Glomerular endothelial cell (primary cell): Measurements from ENCODE around the gene PLIN5. TPM values are rescaled to one million over a fixed set of nuclear protein-coding genes. Genes with fewer than 3 reads are reported as not detected.

Experiments used
- DNase-seq: peaks from one replicate; pipeline ENCODE4 v3.0.0-alpha.2; 2011; ENCODE audit warnings: low read depth, low spot score; ENCODE audit errors: extremely low read depth
- total RNA-seq: library from RNA; depleted of rRNA; stranded (reverse); fragments of >200 nt; gene quantifications from 2 replicates; pipeline ENCODE4 v1.2.3, GENCODE V29; 2015

PLIN5 gene
- total RNA-seq, 1 donor from 2014 or later: 0.41 TPM

DNA sequence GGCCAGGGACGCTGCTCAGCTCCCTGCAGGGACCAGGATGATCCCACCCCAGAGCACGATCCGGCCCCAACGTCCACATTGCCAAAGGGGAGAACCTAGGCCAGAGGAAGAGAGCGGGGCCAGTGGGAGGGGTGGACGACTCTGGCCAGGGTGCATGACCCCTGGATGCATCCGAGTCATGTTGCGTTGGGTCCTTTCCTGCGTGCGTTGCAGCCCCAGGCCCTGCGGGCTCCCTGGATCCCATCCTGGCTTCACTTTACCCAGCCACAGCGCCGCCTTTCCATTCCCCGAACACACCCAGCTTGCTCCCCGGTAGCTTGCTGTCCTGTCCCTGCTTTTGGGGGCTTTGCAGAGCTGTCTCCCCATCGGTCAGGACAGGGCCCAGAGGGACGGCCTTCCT is 27.2 kb downstream of the PLIN5 start:
- no peak for DNase-seq

DNA sequence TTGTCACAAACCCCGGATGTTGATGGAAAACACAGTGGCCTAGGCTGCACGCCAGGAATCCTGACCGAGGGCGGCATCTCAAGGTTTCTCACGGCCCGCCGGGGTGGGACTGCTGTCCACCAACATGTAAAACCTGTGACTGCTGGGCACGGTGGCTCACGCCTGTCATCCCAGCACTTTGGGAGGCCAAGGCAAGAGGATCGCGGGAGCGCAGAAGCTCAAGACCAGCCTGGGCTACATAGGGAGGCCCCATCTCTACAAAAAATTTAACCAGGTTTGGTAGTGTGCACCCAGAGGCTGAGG is 27.9 kb downstream of the PLIN5 start:
- DNase-seq: no peak

DNA sequence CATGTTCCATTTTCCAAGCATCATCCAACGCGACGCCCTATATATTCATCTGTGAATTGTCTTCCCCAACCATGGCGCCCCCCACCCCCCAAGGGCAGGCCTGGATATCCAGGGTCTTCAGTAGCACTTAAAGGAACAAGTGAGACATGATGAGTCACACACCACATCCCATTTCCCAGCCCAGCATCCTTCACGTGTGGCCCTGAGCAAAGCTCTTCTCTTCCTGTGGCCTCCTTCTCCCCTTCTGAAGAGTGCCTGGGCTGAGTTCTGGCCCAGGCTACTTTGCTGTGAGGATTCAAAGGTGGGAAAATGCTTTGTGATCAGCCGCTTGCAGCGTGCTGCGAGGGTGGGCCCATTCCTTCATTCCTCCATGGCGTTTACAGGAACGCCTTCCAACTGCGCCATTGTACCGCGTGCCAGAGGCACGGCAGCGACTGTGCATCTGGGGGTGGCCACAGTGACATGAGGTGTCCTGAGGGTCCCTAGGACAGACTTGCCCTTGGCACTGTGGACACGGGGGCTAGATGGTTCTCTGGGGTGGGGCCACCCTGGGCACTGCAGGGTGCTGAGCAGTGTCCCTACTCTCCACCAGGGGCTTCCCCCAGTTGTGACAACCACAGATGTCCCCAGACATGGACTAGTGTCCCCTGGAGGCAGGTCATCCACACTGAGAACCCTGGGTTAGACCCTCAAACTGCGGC is 28.4 kb downstream of the PLIN5 start:
- no peak for DNase-seq

DNA sequence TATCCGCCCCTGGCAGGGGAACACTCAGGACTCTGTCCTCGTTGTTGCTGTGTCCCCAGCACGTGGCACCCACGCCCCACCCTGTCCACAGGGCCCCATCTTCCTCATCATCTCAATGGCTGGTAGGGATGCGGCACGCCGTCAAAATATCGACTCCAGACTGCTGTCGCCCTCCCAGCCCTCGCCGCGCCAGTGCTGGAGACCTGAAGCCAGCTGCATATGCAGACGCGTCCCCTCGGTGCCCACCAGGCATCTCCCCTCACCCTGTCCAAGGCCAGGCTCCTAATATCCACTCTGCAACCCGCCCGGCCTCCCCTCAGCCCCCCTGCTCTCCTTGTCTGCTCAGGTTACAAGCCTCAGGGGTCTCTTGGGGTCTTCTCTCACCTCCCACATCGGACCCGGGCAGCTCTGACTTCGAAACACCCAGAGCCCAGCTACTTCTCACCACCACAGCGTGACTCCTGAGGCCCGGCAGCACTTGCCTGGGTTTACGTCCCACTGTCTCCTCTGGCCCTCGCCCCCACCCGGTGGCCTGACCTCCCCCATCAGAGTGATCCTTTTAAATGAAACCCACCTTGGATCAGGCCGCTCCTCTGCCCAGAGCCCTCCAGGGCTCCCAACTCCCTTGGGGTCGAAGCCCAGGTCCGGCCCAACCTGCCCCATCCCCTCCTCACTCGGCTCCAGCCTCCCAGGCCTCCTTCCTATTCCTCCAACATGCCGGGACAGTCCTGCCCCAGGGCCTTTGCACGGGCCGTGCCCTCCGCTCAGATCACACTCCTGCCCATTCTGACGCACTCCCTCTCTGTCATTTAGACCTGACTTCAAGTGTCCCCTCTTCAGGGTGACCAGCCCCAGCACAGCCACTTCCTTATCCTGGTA is 29.2 kb downstream of the PLIN5 start:
- DNase-seq: no peak

DNA sequence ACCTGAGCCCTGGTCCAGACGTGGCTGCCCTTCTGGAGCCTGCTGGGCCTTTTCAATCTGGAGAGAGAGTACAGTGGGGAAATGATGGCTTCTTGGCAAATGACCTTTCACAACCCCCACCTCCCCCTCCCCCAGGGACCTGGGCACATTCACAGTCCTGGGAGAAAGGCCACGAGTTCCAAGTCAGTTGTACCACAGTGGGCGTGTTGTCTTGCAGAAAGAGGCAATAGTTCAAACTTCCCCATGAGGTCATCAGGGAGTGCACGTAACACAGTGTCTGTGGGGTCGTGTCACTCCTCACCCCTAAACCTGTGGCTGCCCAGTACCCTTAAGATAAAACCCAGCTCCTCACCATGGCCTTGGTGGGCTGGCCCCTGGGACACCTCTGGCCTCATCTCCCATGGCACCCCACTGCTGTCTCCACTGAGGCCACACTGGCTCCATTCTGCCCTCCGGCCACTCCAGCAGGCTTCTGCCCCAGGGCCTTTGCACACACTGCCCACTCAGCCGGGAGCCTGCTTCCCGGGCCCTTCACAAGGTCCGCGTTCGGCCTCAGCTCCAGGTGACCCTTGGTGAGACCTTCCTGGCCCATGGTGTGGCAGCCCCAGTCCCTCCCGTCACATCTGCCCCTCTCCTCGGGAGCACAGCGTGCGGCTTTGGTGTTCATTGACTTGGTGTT is 30.0 kb downstream of the PLIN5 start:
- DNase-seq: no peak

DNA sequence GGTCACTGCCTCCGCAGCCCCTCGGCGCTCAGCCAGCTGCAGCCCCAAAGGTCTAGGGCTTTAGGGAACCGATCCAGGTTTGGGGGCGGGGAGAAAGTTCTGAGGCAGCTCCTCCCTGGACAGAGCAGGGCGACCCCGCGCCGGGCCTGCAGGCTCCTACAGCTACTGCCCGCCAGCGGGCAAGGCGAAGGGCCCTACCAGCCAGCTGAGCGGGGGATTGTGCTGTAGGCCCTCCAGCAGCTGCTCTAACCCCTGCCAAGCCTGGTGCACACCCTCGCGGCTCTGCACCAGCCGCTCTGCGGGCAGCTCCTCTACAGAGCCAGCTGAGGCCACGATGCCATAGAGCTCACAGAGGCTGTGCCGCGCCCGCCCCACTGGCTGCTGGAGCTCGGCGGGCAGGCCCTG is 30.7 kb downstream of the PLIN5 start:
- no peak for DNase-seq

DNA sequence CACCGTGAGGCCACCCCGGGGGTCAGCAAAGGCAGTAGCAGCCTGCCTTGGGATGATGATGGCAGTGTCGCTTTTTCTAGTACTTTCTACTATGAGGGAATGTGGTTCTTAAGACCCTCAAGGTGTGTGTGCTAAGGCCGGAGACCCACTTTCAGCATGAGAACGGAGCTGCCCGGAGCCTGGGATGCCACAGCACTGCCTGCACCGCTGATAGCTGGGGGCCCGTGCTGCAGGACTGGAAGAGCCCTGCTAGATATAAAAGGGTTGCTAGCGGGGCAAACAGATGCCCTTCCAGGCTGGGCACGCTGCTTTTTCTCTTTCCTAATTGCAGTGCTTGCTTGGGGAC is 31.2 kb downstream of the PLIN5 start:
- DNase-seq: no peak

DNA sequence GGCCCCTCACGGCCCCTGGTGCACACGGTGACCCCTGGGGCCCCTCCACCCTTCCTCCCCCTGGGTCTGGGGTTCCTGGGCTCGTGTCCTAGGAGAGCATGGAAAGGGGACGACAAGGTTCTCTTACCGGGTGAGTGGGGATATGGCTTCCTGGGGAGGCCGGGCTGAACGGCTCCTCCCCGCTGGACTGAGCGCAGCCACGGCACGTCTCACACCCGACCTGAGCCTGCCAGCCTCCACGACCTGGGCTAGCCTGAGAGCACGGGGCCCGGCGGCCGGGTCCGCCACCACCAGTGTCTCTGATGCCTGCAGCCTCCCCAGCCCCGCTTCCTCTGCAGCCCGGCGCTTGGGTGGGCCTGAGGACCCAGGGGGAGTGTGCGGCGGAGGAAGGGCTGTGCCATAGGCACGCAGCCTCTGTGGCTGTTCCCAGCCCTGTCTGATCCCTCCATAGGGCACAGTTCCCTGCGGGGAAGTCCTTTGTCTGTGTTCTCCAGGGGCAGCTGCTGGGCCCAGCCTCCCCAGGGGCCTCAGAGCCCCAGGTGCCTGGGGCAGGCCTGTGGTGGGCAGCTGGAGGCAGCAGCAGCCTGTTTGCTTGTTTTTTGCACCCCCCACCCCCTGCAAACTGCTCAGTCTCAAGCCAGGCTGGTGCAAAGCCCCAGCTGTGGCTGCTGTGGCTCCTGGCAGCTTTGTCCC is 31.7 kb downstream of the PLIN5 start:
- no peak for DNase-seq

DNA sequence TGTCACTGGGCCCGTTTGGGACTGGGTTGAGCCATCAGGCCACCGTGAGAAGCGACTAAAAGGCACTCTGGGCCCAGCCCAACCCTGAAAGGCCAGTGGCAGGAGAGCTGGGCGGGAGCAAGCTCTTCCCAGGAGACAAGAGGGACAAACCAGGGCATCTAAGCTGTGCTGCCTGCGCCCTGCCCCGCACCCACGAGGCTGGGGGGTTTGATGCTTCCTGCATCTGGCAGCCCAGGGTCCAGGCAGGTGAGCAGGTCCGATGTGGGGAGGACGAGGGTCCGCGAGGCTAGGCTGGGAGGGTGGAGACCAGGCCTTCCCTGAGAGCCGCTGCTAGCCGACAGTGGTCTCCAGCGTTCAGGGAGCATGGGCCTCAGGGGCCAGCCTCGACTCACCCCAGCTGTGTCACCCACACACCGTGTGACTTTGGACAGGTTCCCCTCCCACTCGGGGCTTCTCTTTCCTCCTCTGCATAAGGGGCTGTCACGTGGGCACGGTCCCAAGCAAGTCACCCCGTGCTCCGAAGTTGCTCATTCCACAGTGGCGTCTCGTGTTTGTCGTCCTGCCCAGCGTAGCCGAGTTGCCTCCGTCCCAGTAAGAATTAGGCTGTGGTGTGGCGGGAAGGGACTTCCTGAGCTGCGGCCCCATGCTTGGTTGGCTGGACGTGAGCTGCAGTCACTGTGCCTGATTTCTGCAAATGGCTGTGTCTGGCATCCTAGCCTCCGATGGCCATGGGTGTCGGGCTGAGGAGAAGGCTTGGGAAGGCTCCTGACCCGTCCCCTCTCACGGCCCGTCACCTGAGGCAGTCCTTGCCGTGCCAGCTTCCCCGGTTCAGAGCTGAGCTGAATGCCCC is 32.5 kb downstream of the PLIN5 start:
- DNase-seq: no peak

DNA sequence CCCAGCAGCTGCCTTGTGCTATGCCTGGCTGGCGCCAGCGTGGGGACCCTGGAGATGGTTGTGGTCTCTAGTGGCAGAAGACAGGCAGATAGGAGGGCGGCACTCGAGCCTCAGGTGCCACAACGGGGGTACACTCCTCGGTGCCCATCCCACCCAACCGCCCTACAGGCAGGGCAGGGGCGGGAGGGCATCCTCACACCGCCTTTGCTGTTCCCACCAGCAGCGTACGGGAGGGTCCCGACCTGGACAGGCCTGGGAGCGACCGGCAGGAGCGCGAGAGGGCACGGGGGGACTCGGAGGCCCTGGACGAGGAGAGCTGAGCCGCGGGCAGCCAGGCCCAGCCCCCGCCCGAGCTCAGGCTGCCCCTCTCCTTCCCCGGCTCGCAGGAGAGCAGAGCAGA is 33.3 kb downstream of the PLIN5 start:
- no peak for DNase-seq

DNA sequence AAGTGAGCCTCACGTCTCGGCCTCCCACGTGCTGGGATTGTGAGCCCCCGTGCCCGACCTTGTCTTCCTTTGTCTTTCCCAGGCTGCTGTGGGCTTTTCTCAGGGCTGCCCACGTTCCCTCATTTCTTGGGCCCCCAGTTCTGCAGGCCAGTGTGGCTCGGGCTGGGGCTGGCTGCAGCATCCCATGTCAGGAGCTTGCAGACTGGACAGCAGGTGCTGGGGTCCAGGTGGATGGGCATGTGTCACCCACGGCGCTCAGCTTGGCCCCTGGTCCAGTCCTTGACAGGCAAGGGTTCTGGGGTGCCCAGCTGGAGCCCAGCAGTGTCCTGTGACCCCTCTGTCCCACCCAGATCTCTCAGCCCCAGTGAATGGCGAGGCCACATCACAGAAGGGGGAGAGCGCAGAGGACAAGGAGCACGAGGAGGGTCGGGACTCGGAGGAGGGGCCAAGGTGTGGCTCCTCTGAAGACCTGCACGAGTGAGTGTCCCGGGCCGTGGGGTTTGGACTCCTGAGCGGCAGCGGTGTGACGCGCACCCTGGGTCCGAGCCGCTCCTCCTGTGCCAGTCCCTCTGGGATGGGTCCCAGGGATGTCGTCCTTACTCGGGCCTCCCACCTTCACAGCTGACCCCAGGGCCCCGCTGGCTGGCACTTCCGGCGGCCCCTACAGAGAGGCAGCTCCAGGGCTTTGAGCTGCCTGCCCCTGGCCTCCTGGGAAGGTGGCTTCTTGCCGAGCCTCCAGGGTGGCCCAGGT is 34.0 kb downstream of the PLIN5 start:
- no peak for DNase-seq

DNA sequence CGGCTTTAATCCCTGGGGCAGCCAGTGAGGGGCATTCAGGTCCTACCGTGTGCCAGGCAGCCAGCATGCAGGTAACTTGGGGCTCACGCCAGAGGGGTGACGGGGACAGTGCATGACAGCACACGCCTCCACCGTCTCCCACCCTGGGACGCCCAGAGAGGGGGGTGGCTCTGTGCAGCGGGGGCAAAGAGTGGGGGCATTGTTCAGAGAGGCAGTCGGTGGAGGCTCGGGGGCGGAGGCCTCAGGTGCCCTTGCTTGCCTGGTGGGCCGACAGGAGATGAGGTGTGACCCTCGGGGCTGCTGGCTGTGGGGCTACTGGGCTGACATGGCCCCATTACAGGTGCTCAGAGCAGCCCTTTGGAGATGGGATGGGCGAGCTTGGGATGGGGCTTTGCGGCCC is 35.2 kb downstream of the PLIN5 start:
- no peak for DNase-seq

DNA sequence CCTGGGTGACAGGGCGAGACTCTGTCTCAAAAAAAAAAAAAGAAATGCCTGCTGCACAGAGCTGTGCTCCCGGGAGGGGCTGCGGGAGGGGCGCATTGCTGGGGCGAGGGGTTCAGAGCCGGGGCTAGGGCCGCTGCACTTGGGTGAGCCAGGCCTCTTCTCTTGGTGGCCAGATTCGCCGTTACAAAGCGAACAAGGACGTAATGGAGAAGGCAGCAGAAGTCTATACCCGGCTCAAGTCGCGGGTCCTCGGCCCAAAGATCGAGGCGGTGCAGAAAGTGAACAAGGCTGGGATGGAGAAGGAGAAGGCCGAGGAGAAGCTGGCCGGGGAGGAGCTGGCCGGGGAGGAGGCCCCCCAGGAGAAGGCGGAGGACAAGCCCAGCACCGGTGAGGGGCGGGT is 35.7 kb downstream of the PLIN5 start:
- no peak for DNase-seq

DNA sequence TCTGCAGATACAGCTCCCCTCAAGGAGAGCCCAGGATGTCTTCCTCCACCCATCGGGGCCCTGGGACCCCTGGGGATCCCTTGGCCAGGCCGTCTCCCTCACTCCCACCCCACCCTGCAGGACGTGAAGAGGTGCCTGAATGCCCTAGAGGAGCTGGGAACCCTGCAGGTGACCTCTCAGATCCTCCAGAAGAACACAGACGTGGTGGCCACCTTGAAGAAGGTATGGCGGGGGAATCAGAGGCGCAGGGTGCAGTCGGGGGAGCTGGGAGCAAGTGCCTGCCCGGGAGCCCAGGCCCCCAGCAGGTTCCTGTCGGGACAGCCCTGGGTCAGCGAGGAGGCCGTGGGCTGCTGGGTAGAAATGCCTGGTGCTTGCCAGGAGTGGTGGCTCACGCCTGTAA is 36.3 kb downstream of the PLIN5 start:
- no peak for DNase-seq

DNA sequence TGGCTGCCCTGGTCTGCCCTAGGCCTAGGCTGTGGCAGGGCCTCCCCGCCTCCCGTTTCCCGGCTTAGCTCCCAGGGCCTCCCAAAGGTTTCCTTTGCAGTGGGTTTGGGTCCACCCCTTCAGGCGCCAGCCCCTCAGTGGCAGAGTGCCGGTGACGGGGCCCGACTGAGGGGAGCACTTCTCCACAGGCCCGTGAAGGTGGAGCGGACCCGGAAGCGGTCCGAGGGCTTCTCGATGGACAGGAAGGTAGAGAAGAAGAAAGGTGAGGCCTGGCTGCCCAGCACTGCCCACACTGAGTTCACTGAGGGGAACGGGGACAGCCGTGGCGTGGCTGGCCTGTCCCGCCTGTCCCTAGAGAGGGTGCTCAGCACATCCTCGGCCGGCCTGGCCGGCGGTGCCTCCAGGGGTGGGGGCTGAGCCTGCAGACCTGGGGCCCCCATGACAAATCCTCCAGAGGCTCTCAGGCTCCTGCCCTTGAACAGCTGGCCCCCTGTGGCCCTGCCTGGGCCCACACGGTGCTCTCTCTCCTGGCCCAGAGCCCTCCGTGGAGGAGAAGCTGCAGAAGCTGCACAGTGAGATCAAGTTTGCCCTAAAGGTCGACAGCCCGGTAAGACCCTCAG is 37.1 kb downstream of the PLIN5 start:
- DNase-seq: no peak

DNA sequence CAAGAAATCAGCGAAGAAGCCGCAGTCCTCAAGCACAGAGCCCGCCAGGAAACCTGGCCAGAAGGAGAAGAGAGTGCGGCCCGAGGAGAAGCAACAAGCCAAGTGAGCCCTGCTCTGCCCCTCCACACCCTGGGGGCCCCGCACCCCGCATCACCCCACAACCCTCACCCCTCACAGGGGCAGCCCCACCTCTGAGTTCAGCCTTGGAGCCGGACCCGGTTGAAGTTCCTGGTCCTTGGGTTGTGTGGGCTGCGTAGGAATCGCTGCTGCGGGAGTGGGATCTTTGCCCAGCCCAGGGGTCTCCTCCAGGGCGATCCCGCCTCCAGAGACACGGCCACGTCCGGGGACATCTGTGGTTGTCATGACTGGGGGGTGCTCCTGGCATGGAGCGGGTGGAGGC is 38.7 kb downstream of the PLIN5 start:
- no peak for DNase-seq

DNA sequence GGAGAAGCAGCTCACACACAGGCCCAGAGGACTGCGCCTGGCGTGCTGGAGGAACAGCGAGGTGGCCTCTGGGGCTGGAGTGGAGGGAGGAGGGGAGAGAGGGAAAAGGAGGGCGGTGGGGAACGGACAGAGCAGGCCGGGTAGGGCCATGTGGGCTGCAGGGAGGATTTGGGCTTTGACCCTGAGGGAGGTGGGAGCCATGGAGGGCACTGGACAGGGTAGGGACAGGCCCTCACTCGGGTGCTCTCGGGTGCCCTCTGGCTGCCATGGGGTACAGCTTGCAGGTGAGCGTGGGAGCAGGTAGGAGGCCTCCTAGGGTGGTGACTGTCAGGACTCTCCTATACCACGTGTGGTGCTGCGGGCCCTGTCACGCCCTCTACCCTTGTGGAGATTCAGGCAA is 39.6 kb downstream of the PLIN5 start:
- DNase-seq: no peak

DNA sequence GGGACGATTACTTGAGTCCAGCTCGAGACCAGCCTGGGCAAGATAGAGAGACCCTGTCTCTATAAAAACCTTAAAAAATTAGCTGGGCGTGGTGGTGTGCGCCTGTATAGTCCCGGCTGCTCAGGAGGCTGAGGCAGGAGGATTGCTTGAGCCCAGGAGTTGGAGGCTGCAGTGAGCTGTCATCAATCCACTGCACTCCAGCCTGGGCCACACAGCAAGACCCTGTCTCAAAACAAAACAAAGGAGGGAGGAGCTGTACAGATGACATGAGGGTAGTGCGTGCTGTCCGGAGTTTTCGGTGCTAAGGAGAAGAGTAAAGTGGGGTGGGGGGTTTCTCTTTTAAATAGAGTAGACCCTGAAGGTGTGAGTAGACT is 40.3 kb downstream of the PLIN5 start:
- no peak for DNase-seq

DNA sequence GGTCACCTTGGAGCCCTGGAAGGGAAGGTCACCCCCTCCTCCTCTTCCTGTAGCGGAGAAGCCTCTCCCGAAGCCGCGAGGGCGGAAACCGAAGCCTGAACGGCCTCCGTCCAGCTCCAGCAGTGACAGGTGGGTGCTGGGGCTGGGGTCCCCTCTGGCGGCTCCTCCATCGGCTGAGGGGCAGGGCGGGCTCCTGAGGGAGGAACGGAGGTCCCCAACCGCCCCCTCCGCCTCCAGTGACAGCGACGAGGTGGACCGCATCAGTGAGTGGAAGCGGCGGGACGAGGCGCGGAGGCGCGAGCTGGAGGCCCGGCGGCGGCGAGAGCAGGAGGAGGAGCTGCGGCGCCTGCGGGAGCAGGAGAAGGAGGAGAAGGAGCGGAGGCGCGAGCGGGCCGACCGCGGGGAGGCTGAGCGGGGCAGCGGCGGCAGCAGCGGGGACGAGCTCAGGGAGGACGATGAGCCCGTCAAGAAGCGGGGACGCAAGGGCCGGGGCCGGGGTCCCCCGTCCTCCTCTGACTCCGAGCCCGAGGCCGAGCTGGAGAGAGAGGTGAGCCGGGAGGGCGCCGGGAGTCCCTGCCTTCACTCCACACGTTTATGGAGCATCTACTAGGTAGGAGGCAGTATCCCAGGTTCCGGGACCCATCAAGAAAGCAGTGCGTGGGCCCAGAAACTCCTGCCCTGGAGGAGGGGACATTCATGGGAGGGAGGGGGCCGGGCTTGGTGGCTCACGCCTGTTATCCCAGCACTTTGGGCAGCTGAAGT is 40.9 kb downstream of the PLIN5 start:
- no peak for DNase-seq
